ENCODE measurements around the gene USPL1.

- TF ChIP-seq CTCF (IDR thresholded peaks at IDR 0.05): no peak
- TF ChIP-seq POLR2A (IDR thresholded peaks at IDR 0.05): no peak
Measured at GRCh38 chr13:30654430-30654829, 36.7 kb downstream of the USPL1 start.
